ENCODE measurements around the gene ESRRB.

- TF ChIP-seq EZH2phosphoT487 (IDR thresholded peaks at IDR 0.05; ENCODE audit: borderline replicate concordance, low read depth, low read length) (no peak), CTCF (conservative IDR thresholded peaks at IDR 0.05; ENCODE audit: low read length) (no peak)
Measured at GRCh38 chr14:76373456-76373855, 2.5 kb upstream of the ESRRB start.
